AG20443 (cell line): ENCODE results near the gene ARHGEF7.
"Not testable (repeated sequence)": the region's sequence is repeated elsewhere in the genome, so short reads cannot be mapped to it uniquely, and the experiment has no call there.

Experiments used
- DNase-seq: peaks from one replicate; pipeline ENCODE4 v3.0.0; 2012; ENCODE audit warnings: low spot score, mixed read lengths

ARHGEF7 gene

DNA sequence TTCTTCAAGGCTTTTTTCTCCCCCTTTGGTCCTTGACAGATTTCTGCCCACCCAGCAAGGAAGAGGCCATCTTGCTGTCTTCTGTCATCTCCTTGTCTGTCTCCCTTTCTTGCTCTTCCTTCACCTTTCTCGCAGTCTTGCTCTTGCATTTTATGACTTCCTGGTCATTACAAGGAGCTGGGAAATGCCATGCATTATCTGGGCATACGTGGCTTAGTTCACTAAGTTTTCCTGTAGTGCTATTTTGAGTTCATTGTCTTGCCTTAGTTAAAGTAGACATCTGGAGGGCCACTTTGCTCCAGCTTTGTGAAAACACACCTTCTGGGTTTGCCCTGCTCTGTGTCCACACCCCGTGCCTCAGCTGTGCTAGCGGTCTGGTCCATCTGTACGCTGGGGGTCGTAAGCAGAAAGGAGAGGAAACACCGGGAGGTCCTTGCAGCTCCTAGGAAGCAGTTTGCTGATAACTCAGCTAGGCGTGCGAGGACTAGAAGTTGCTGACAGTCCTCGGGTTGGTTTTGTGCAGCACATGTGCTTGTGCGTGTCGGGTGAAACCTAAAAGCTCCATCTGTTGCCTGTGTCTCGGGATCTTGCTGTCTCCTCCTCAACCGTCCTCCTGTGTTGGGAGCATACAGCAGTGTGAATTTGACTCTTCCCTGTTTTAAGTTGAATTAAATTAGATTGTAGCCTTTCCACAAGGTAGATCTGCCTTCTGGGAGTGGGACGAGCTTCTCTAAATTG is 59.4 kb downstream of the ARHGEF7 start:
- no peak for DNase-seq

DNA sequence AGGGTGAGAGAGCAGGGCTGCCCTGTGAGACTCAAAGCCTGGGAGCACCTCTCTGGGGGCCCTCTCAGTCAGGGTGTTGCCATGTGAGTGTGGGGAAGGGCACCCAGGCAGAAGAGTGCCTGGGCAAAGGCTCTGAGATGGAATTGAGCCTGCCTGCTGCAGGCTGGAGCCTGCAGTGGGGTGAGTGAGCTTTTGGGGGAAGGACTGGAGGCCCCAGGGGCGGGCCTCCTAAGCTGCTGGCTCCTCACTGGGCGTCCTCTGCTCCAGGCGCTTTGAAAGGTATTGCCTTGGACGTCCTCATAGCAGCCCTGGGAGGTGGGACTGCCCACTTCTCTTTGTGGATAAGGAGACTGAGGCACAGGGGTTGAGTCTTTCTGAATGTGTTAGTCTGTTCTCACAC is 60.3 kb downstream of the ARHGEF7 start:
- DNase-seq: no peak

DNA sequence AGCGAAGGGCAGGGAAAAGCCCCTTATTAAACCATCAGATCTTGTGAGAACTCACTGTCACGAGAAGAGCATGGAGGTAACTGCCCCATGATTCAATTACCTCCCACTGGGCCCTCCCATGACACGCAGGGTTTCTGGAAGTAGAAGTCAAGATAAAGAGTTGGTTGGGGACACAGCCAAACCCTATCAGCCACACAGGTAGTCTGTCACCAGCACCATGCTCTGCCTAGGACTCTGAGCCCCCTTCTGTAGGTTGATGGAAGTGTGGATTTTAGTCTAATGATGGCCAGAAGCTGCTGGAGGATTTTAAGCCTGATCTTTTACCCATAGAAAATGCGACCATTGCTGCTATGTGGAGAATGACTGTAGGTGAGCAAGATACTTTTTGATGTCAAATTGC is 60.8 kb downstream of the ARHGEF7 start:
- no peak for DNase-seq

DNA sequence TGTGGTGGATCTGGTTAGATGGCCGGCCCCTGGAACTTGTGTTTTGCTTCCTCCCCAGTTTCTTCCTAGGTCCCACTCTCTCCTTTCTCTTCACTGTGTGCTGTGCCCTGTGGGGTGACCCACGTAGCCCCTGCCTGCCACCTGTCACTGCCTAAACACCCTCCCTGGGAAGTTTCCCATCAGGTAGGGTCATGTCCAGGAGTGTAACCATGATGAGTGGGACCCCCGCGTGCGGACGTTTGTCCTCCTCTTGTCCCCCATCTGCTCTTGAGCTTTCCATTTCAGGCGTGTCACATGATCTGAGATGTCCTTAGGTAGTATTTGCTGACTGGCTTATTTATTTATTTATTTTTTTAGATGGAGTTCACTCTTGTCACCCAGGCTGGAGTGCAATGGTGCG is 61.3 kb downstream of the ARHGEF7 start:
- DNase-seq: no peak

DNA sequence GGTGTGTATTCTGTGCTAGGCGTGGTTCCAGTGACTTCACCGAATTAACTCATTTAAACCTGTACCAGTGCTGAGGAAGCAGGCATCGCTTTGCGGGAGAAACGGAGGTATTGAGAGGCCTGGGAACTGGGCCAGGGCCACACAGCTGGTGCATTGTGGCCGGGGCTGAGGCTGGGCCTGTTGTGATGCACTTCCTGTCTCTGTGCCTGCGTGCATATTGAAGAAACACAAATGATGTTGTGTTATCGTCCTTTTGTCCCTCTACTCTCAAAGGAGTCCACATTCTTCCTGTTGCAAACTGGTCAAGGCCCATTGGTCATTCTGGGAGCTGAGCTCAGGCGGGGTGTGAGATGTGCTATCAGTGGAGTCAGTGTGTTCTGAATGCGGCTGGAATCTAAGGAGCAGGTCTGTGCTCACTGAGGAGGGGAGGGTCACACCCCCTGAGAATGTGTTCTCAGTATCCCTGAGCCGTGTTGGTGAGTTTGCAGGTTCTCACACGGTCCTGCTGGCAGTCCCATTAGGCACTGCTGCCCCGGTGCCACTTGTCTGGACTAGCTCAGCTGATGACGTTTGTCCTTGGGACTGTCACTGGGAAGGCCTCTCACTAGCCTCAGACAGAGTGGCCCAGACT is 62.1 kb downstream of the ARHGEF7 start:
- no peak for DNase-seq

DNA sequence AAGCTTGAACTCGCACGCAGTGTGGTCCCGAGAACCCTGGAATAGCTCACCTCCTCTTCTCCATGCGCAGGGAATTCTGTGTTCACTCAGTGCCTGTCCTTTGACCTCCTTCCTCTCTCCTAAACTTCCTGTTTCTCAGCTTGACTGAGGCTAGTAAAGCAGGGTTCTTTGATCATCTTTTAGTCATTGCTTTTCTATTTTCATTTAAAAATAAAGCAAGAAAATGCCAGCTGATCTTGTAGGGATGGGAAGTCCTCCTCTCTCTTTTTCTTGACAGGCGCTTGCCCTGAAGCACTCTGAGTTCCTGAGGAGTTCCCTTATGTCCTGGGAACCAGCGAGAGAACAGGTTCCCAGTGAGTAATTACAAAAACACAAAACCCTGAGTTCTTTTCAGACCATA is 62.8 kb downstream of the ARHGEF7 start:
- no peak for DNase-seq

DNA sequence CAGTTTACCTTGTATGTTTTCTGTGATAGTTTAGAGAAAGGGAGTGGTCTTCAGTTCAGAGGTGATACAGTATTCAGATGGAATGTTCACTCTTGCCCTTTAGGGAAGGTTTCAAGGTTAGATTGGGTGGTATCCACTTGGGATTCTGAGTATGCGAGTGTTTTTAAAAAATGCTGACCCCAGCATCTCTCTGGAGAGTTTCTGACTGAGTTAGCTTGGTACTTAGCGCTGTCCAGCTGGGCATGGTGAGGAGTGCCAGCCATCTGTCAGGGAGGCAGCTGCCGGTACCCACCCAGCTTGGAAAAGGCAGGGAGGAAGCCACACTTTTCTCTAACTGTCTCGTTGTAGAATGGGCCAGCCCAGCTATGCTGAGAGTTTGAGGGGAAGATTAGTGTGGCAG is 63.3 kb downstream of the ARHGEF7 start:
- no peak for DNase-seq

DNA sequence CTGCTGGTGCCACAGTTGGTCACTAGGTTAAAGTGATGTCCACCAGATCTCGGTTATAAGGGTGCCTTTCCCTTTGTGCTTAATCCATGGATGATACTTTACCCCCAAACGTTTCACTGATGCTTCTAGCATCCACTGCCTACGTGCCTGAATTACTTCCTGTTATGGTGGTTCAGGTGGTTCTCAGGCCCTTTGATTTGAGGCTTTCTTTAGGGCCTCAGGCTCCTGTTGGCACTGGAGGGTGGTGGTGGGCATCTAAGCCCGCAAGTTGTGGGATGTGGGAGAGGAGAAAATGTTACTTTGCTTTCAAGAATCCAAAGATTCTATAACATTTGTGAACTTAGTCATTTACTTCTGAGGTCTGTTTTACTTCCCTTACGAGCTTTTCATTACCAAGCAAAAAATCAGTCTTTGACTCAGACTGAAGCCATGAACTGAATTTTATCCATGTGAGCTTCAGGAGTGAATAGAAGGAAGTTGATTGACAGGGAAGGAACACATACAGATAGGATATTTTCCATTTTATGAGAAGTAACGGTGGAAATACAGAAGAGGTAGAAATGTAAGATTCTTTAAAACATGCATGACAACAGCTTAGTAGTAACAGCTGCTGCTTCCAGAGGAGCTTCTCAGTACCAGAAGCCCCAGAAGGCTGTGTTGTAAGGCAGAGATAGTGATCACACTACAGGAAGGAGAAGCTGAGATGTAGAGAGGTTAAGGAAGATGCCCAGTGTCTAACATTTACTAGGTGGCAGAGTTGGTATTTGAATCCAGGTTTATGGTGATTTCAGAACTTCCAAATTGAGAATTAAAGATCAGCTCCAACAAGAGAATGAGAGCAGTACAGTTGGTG is 65.0 kb downstream of the ARHGEF7 start:
- DNase-seq: no peak

DNA sequence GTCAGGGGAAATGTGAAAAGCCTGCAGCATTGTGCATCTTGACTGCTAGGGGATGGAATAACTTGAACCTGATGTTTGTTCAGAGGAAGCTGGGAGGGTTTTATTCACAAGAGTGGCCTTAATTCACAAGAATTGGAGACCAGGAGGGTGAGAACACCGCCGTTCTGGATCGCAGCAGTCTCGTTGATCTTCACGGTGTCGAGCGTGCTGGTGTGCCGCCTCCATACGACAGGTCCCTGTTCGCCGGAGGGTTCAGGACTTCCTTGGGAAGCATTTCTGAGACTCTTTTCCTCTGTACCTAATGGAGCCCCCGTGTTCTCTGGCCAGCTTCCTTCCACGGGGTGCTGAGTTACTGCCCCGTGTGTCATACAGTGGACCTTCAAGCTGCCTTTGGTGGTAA is 66.9 kb downstream of the ARHGEF7 start:
- no peak for DNase-seq

DNA sequence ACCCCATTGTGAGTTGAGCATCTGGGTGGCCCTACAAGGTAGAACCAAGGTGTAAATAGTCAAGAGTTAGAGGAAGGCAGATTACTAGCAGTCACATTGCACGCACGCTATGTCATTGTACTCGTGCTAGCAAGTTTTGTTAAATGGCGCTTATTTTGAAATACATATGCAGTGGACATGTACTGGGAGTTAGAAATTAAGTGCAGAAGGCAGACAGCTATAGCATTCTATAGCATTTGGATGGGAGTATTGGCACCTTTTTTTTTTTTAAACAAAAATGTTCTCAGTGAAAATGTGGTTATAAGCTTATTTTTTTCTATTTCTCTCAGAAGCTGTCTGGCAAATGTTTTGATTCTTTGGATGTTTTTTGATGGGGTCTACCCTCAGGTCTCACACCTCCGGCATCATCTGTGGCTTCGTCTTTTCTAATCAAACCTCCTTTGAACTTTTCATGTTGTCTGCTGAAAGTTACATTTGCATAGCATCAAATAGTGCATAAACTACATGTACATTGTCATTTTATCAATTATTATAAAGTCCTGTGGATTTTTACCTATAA is 68.1 kb downstream of the ARHGEF7 start:
- DNase-seq: no peak

DNA sequence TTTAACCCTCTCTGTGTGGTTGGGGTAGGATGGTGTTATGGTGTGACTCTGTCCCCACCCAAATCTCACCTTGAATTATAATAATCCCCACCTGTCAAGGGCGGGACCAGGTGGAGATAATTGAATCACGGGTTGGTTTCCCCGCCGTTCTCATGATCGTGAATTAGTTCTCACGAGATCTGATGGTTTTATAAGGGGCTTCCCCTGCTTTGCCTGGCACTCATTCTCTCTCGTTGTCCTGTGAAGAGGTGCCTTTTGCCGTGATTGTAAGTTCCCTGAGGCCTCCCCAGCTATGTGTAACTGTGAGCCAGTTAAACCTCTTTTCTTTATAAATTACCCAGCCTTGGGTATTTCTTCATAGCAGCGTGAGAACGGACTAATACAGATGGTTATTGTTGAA is 68.8 kb downstream of the ARHGEF7 start:
- no peak for DNase-seq

DNA sequence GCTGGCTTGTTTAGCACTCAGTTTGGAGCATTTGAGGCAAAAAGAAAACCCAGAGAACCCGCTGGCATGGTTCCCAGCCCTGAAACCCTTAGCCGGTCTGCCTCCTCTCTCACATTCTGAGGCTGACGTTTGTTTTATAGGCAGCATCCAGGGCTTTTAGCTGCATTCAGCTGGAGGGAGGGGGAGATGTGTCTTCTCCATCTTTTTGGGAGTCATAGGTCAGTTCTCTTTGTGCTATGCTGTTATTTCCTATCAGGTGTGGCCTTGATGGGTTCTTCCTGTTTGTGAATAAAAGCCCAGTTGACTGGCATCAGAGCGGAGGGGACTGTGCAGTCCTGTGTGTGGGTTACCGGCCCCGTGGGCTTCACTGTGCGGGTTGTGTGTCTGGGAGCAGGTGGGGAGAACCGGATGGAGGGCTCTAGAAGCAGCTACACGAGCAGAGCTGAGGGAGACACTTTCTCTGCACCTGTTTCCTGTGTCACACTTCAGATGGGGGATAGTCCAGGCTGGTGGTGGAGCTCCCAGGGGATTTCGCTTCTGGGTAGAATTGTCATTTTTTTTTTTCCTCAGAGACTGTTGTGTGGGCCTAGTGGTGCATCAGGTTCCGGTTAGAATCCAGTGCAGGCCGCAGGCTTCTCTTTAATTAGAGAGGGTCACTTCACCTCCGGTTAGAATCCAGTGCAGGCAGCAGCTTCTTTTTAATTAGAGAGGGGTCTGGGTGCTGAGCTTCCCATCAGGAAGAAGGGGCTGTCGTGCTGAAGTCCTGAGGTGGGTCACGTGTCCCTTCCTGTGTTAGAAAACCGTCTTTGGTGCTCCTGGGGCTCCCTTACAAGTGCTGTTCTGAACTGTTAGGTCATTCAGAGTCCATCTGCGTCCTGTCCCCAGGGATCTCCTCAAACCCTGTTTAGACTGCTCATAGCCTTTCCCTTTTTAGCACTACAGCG is 69.6 kb downstream of the ARHGEF7 start:
- DNase-seq: no peak

DNA sequence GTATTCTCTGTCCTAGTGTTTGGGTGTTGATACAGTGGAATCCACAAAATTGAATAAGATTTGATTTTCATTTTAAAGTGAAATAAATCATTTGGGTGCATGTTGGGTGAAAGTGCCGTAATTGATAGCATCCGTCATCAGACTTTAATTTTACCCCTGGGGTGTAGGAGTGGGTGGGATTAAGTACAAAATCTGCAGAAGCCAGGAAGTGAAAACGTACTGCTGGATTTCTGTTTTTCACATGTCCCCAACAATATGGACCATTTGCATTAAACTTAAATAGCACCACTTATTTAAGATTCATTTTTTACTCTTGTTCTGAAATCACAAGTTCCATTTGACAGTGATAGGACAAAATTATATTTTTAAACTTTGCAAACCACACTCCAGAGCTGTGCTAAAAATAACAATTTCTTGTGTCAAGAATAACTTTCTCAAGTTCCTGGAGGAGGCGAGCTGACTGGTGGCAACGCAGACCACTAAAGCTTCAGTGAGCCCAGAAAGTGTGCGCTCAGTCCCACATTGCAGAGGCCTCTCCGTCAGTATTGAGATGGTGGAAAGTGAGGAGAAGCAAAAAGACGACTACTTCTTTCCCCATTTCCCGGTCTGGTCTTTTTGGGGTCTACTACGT is 71.3 kb downstream of the ARHGEF7 start:
- no peak for DNase-seq

DNA sequence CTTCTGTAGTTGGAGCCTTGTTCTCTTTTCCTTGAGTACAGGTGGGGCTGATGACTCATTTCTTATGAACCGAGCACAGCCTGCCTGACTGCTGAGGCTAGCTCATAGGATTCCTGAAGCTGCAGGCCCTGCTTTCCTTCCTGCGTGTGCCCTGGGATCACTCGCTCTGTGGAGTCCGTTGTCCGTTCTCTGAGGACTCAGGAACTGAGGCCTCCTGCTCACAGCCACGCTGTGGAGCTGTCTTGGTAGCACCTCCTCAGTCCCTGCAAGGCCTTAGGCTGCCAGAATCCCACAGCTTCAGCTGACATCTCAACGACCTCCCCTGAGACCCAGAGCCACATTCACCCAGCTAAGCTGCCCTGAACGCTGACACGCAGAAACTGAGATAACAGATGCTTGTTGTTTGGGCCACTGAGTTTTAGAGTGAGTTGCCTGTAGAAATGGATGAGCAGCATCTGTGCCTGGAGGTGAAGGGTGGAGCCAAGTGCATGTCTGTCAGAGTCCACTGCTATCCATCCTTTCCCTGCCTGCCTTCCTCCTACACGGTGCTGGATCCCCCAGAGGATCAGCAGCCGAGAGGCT is 72.9 kb downstream of the ARHGEF7 start:
- DNase-seq: no peak

DNA sequence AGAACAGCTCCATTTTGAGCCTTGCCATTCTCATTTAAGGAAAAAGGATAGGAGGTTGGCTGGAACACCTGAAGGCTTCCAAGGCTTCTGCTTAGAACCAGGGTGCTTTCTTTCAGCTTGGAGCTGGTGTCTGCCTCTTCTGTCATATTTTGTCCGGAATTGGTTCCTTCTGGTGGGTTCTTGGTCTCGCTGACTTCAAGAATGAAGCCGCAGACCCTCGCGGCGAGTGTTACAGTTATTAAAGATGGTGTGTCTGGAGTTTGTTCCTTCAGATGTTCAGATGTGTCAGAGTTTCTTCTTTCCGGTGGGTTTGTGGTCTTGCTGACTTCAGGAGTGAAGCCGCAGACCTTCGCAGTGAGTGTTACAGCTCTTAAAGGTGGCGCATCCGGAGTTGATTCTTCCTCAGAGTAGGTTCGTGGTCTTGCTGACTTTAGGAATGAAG is 74.0 kb downstream of the ARHGEF7 start:
- DNase-seq: not testable (repeated sequence)

DNA sequence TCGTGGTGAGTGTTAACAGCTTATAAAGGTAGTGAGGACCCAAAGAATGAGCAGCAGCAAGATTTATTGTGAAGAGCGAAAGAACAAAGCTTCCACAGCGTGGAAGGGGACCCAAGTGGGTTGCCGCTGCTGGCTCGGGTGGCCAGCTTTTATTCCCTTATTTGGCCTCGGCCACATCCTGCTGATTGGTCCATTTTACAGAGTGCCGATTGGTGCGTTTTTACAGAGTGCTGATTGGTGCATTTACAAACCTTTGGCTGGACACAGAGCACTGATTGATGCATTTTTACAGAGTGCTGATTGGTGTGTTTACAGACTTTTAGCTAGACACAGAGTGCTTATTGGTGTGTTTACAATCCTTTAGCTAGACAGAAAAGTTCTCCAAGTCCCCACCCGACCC is 74.4 kb downstream of the ARHGEF7 start:
- DNase-seq: not testable (repeated sequence)

DNA sequence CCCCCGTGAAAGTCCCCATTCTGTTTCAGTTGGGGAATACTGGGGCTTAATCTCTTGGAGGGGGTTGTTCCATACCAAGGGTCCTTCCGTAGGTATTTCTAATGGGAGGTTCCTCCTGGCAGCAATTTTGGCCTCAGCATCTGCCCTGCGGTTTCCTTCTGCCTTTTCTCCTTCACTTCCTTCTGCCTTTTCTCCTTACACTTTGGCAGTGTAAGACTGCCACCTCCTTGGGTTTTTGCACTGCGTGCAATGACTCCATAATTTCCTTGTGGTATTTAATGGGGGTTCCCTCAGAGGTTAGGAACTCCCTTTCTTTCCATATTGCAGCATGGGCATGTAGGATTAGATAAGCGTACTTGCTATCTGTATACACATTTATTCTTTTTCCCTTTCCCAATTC is 78.1 kb downstream of the ARHGEF7 start:
- not testable (repeated sequence) for DNase-seq

DNA sequence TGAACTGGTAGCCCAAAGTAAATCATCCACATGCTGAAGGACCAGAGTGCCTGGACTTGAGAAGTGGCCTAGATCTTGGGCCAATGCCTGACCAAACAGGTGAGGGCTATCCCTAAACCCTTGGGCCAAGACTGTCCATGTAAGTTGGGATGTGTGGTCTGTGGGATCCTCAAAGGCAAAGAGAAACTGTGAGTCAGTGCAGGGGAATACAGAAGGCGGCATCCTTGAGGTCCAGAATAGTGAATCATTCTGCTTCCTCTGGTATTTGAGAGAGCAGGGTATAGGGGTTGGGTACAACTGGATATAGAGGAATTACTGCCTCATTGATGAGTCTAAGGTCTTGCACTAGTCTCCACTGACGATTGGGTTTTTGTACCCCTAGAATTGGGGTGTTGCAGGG is 79.5 kb downstream of the ARHGEF7 start:
- DNase-seq: peak; percentile 53

DNA sequence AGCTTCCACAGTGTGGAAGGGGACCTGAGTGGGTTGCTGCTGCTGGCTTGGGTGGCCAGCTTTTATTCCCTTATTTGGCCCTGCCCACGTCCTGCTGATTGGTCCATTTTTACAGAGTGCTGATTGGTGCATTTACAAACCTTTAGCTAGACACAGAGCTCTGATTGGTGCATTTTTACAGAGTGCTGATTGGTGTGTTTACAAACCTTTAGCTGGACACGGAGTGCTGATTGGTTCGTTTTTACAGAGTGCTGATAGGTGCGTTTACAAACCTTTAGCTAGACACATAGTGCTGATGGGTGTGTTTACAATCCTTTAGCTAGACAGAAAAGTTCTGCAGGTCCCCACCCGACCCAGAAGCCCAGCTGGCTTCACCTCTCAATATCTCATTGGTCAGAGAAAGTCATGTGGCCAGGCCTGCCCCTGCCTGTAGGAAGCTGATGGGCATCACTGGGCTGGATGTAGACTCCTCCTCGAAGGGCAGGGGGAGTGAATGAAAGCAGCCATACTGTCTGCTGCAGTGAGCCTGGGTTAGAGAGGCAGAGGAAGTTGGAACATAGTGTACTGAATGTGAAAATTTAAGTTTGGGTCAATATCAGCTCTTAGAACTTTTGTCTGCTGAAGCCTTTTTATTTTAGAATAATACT is 83.7 kb downstream of the ARHGEF7 start:
- not testable (repeated sequence) for DNase-seq

DNA sequence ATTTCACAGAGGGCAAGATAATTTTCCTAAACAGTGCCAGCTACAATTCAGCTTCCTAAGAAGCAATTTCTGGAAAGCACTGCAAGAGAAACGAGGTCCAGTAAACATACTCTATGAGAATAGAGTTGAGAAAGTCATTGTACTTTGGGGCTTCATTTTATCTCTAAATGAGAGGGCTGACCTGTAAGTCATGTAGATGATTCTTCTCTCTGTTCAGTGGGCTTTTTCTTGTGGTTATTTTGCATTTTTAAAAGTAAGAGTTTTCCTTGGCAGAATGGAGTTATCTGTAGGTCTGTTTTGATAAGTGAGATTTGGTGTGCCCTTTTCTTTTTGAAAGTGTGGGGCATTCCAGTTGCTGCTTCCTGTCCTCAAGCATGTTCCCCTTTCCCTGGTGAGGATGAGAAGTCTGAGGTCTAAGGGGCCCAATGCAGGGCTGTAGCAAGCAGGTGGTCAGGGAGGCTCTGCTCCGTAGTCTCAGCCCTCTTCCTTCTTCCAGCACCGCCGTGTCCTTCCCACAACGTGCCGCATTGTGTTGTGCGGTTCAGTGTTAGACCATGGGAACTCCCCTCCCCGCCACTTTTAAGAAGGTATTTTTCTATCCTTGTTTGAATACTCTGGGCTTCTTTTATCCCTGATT is 86.3 kb downstream of the ARHGEF7 start:
- DNase-seq: no peak
